ENCODE measurements around the gene ARCN1.

The ARCN1 gene

DNA sequence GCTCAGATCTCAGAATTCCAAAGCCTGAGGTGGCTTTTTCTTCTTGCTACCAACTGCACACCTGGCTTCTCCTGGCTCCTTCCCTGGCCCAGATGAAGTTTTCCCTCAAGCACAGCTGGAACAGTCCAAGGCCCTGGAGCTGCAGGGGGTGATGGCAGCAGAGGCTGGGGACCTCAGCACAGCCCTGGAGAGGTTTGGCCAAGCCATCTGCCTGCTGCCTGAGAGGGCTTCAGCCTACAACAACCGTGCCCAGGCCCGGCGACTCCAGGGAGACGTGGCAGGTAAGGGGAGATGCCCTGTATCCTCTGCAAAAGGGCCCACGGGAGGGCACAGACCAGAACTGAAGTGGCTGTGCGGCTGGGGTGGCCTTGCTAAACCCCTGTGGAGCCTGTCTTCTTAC is 43.7 kb upstream of the ARCN1 start:
- TF ChIP-seq CTCF (IDR thresholded peaks at IDR 0.05; ENCODE audit: extremely low read depth, insufficient read depth, missing control alignments): no peak
- DNase-seq (ENCODE audit: low spot score): no peak
- in situ Hi-C loops (cut with MboI; ENCODE audit: low pct_unique_long_range_greater_than_20kb, low sequenced_read_pairs, unreplicated experiment): no loop called here

- no peak for DNase-seq (ENCODE audit: low spot score)
- in situ Hi-C loops (cut with MboI; ENCODE audit: low pct_unique_long_range_greater_than_20kb, low sequenced_read_pairs, unreplicated experiment): no loop called here
These were observed 42.5 kb upstream of the ARCN1 start for GRCh38 chr11:118529584-118530175.

DNA sequence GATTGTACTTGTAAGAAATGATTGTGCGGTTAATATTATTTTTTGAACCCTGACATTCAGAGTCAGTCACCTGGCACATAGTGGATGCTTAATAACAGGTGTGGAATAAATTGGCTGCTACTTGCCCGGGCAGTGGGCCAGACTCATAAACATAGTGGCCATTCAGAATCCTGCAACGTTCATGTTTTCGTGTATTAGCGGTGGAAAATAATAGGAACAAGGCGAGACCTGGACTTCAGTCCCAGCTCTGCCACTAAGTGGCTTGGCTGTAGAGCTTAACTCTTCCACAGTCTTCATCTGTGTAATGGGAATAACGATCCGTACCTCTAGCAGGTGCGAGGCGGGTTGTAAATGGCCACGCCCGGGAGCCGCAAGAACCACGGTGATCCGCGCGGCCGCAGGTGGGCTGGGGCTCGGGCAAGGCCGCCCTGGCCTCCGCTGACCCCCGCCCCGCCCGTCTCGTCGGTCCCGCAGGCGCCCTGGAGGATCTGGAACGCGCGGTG is 42.0 kb upstream of the ARCN1 start:
- in situ Hi-C loops (cut with MboI; ENCODE audit: low pct_unique_long_range_greater_than_20kb, low sequenced_read_pairs, unreplicated experiment): no loop called here
- no peak for TF ChIP-seq CTCF (IDR thresholded peaks at IDR 0.05; ENCODE audit: extremely low read depth, insufficient read depth, missing control alignments)
- DNase-seq (ENCODE audit: low spot score): no peak

More at GRCh38 chr11:118529584-118530175, 42.5 kb upstream of the ARCN1 start:
- no peak for TF ChIP-seq CTCF (IDR thresholded peaks at IDR 0.05; ENCODE audit: extremely low read depth, insufficient read depth, missing control alignments)

- TF ChIP-seq CTCF (IDR thresholded peaks at IDR 0.05; ENCODE audit: extremely low read depth, insufficient read depth, missing control alignments): no peak
- in situ Hi-C loops (cut with MboI; ENCODE audit: low pct_unique_long_range_greater_than_20kb, low sequenced_read_pairs, unreplicated experiment): no loop called here
- peak; percentile 95 for DNase-seq (ENCODE audit: low spot score)
These were observed 41.3 kb upstream of the ARCN1 start, which contains the start of gene TMEM25 for GRCh38 chr11:118530683-118531596. Gene TMEM25, plus strand, starts transcription at chr11:118531192. Its CDS starts 610 bp downstream, at chr11:118531802.

DNA sequence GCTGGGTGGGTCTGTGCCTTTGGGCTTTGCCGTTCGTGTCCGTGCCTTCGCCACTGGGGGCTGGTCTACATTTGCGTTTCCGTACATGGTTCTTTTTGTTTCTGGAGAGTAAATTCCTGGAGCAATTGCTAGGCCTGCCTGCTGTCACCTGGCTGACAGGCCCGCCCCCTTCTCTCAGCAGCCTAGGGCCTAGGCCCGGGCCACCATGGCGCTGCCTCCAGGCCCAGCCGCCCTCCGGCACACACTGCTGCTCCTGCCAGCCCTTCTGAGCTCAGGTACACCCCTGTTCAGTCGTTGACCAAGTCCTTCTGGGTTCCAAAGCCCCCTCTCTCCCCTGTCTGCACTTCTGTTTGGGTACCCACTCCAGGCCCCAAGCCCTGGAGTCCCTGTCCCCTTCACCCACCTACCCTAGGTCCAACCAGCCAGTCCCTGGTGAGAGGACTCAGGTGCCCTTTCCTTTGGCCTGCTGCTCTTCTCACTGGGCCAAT is 40.6 kb upstream of the ARCN1 start:
- in situ Hi-C loops (cut with MboI; ENCODE audit: low pct_unique_long_range_greater_than_20kb, low sequenced_read_pairs, unreplicated experiment): no loop called here

More for the DNA sequence above, 40.6 kb upstream of the ARCN1 start:
- no peak for TF ChIP-seq CTCF (IDR thresholded peaks at IDR 0.05; ENCODE audit: extremely low read depth, insufficient read depth, missing control alignments)
- no peak for DNase-seq (ENCODE audit: low spot score)

All from GM13977 (cell line).